COLO668 (cell line): Measurements from ENCODE around the gene MMP23B.
A peak's percentile ranks its signal among the peaks of the same experiment; 100 is the strongest.

Experiments used
- DNase-seq: peaks from one replicate; lab custom pipeline; 2025; ENCODE audit not compliant: unreplicated experiment; lab: John Stamatoyannopoulos, UW

Gene MMP23B

GRCh38 chr1:1602304-1602967 lies 29.5 kb upstream of the MMP23B start:
- DNase-seq = no peak

- no peak for DNase-seq
These were observed 28.9 kb upstream of the MMP23B start for GRCh38 chr1:1602968-1603506.

- DNase-seq = no peak
These were observed 28.2 kb upstream of the MMP23B start for GRCh38 chr1:1603671-1604373.

GRCh38 chr1:1604374-1605033 lies 27.5 kb upstream of the MMP23B start:
- DNase-seq = no peak

GRCh38 chr1:1605034-1605591 lies 26.9 kb upstream of the MMP23B start:
- DNase-seq = no peak

- no peak for DNase-seq
These were observed 26.2 kb upstream of the MMP23B start for GRCh38 chr1:1605724-1606123.

- no peak for DNase-seq
These were observed 25.7 kb upstream of the MMP23B start for GRCh38 chr1:1606232-1606631.

GRCh38 chr1:1609822-1610485 lies 22.0 kb upstream of the MMP23B start:
- no peak for DNase-seq

GRCh38 chr1:1610796-1611195 lies 21.2 kb upstream of the MMP23B start:
- DNase-seq = no peak

GRCh38 chr1:1612104-1612400 lies 19.9 kb upstream of the MMP23B start:
- no peak for DNase-seq

GRCh38 chr1:1613509-1614082 lies 18.4 kb upstream of the MMP23B start:
- DNase-seq = no peak

GRCh38 chr1:1614204-1614953 lies 17.6 kb upstream of the MMP23B start:
- DNase-seq = no peak

- DNase-seq = no peak
These were observed 17.1 kb upstream of the MMP23B start for GRCh38 chr1:1614954-1615255.

- peak; percentile 100 for DNase-seq
These were observed 16.5 kb upstream of the MMP23B start, which contains the start of gene MIB2 for GRCh38 chr1:1615256-1616044. MIB2 (plus strand) TSS chr1:1615500; CDS start chr1:1623453, 7,953 bp downstream.

- DNase-seq = peak; percentile 78
These were observed 15.8 kb upstream of the MMP23B start for GRCh38 chr1:1616045-1616790.

- no peak for DNase-seq
These were observed 15.1 kb upstream of the MMP23B start for GRCh38 chr1:1616838-1617237.

- DNase-seq = no peak
These were observed 14.5 kb upstream of the MMP23B start for GRCh38 chr1:1617516-1617915.

GRCh38 chr1:1617925-1618324 lies 14.0 kb upstream of the MMP23B start:
- no peak for DNase-seq
